ENCODE measurements around the gene RNF144A. TPM values are rescaled to one million over a fixed set of nuclear protein-coding genes. Genes with fewer than 3 reads are reported as not detected.

Gene RNF144A
- polyA plus RNA-seq, 4 donors: 1.4 to 5.0 (median 2.7) TPM

DNA sequence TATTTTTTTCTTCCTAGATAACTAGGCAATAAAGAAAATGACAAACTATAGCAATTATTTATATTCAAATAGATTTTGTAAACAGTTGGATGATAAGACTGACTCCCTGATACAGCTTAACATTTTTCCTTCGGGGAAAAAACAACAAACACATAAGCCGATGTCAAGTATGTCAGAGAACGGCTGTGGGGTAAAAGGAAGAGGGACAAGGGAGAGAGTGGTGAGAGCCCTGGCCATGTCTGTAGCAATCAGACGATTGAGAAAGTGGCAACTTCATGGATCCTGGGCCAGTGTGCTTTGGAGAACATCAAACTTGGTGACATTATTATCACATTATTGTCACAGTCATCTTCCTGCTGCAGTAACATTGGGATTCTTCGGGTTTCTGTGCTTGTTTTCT lies 65.2 kb downstream of the RNF144A start:
- FAIRE-seq: no peak
- no peak for DNase-seq
- H3K4me1 ChIP-seq (ENCODE audit: control insufficient read depth in 3 of 3, insufficient read depth in 2 of 3, low read depth in 1 of 3, low read length in 2 of 3): peaks cover 0 to 2% (median 0%) of the 10 kb centered on the region in 3 donors
- H3K27ac ChIP-seq (ENCODE audit: low read depth in 1 of 3, low read length in 2 of 3): no peak overlapping the region
- WGBS, 3 donors: 82 to 90% (median 86%) methylated on average over 5 of the region's 5 CpGs
- peaks cover 0 to 8% of the 10 kb centered on the region in 2 donors for H3K9me3 ChIP-seq (ENCODE audit: control insufficient read depth in 2 of 2, insufficient read depth in 1 of 2, low read depth in 1 of 2, low read length in 1 of 2)
- H3K27me3 ChIP-seq (ENCODE audit: control insufficient read depth in 3 of 3, insufficient read depth in 3 of 3, low read length in 3 of 3): no peaks in the 10 kb centered on the region
- H3K4me3 ChIP-seq (ENCODE audit: low read depth in 1 of 3, low read length in 3 of 3): no peak overlapping the region
- peaks cover 0 to 3% (median 0%) of the 10 kb centered on the region in 3 donors for H3K36me3 ChIP-seq (ENCODE audit: control insufficient read depth in 3 of 3, insufficient read depth in 2 of 3, low read depth in 1 of 3, low read length in 3 of 3)

DNA sequence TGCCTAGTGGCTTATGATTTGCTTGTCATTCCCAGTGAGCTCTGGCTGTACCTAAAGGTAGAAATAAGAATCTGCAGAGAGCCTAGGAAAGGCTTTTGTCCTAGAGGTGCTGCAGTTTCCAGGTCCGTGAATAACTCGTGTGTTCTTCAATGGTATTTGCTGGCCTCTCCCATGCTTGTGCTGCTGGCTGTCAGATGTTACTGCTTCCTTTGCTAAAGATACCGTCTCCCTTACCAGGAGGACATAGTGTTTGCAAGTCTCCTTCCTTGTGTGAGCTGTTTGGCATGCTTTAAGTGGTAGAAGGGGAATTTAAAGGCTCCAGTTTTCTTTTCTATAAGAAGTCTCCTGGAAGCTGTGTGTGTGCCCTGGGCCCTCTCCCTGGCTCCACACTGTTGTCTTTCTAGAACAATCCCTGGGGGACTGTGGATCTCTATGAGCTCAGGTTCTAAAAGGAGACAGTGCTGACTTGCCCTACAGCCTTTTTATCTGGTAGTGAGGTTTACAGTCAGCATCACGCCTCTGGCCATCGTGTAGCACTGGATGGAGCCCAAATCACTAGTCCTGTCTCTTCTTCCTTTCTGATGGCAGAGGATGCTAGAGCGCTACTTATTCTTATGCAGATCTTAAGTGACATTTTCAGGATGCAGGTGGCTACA lies 65.8 kb downstream of the RNF144A start:
- no peaks in the 10 kb centered on the region for H3K27me3 ChIP-seq (ENCODE audit: control insufficient read depth in 3 of 3, insufficient read depth in 3 of 3, low read length in 3 of 3)
- no peak overlapping the region for H3K4me3 ChIP-seq (ENCODE audit: low read depth in 1 of 3, low read length in 3 of 3)
- peaks cover 0 to 3% (median 0%) of the 10 kb centered on the region in 3 donors for H3K36me3 ChIP-seq (ENCODE audit: control insufficient read depth in 3 of 3, insufficient read depth in 2 of 3, low read depth in 1 of 3, low read length in 3 of 3)
- no peak for DNase-seq
- FAIRE-seq: no peak
- H3K27ac ChIP-seq (ENCODE audit: low read depth in 1 of 3, low read length in 2 of 3): no peak overlapping the region
- peaks cover 0 to 8% of the 10 kb centered on the region in 2 donors for H3K9me3 ChIP-seq (ENCODE audit: control insufficient read depth in 2 of 2, insufficient read depth in 1 of 2, low read depth in 1 of 2, low read length in 1 of 2)
- WGBS, 3 donors: 82 to 89% (median 82%) methylated on average over 6 of the region's 6 CpGs
- peaks cover 0 to 2% (median 0%) of the 10 kb centered on the region in 3 donors for H3K4me1 ChIP-seq (ENCODE audit: control insufficient read depth in 3 of 3, insufficient read depth in 2 of 3, low read depth in 1 of 3, low read length in 2 of 3)

DNA sequence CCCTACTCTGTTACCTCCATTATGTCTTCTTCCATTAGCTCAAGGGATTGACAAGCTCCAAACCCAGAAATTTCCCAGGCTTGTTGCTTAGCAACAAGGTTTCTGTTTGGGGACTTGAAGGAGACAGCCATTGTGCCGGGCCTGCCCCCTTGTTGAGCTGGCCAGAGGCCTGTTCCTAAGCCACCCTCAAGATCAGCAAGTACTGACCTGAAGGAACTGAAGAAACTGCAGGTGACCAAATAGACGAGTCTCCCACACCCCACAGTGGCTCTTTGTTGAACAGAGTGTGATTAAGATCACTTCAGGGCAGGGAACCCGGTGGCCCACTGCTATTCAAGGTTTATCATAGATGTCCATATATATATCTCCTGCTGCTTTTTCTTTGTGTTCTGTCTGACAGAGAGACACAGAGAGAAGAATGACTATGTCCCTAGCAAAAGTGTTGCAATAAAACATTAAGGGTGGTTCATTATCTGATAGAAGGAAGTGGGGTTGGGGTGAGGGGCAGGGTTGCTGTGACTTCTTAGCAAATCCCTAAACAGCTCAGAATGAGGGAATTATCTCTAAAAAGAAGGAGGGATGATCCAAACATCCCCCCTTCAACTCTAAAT lies 69.2 kb downstream of the RNF144A start:
- H3K9me3 ChIP-seq (ENCODE audit: control insufficient read depth in 2 of 2, insufficient read depth in 1 of 2, low read depth in 1 of 2, low read length in 1 of 2): no peaks in the 10 kb centered on the region
- H3K36me3 ChIP-seq (ENCODE audit: control insufficient read depth in 3 of 3, insufficient read depth in 2 of 3, low read depth in 1 of 3, low read length in 3 of 3): no peaks in the 10 kb centered on the region
- H3K27ac ChIP-seq (ENCODE audit: low read depth in 1 of 3, low read length in 2 of 3): no peak overlapping the region
- H3K4me3 ChIP-seq (ENCODE audit: low read depth in 1 of 3, low read length in 3 of 3): no peak overlapping the region
- FAIRE-seq: no peak
- WGBS, 3 donors: 27 to 57% (median 44%) methylated on average over 3 of the region's 3 CpGs
- peaks cover 0 to 2% (median 0%) of the 10 kb centered on the region in 3 donors for H3K4me1 ChIP-seq (ENCODE audit: control insufficient read depth in 3 of 3, insufficient read depth in 2 of 3, low read depth in 1 of 3, low read length in 2 of 3)
- no peaks in the 10 kb centered on the region for H3K27me3 ChIP-seq (ENCODE audit: control insufficient read depth in 3 of 3, insufficient read depth in 3 of 3, low read length in 3 of 3)
- peak in 1 of 2 donors; percentile 9 for DNase-seq

DNA sequence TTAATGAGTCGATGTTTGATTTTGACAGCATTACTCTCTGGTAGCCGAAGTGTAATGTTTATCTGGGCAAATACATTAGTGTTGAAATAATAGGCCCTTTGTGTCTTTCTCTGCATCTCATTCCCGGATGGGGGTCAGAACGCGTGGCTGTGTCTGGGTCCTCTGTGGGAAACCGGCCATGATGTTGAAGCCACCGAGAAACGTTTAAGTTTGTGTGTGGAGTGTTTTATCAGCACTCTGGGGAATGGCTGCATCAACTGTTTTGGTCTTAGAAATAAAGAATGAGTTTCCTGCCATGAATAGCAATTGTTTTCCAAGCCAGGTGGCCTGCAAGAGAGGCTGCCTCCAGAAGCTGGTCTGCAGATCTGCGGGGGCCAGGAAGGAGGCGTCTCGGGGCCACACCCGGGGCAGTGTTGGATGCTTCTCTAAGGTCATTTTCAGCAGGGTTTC lies 69.7 kb downstream of the RNF144A start:
- no peaks in the 10 kb centered on the region for H3K36me3 ChIP-seq (ENCODE audit: control insufficient read depth in 3 of 3, insufficient read depth in 2 of 3, low read depth in 1 of 3, low read length in 3 of 3)
- no peak overlapping the region for H3K27ac ChIP-seq (ENCODE audit: low read depth in 1 of 3, low read length in 2 of 3)
- peaks cover 0 to 2% (median 0%) of the 10 kb centered on the region in 3 donors for H3K4me1 ChIP-seq (ENCODE audit: control insufficient read depth in 3 of 3, insufficient read depth in 2 of 3, low read depth in 1 of 3, low read length in 2 of 3)
- H3K27me3 ChIP-seq (ENCODE audit: control insufficient read depth in 3 of 3, insufficient read depth in 3 of 3, low read length in 3 of 3): no peaks in the 10 kb centered on the region
- 63 to 82% (median 71%) methylated on average over 12 of the region's 12 CpGs for WGBS, 3 donors
- DNase-seq (no peak), FAIRE-seq (no peak)
- H3K4me3 ChIP-seq (ENCODE audit: low read depth in 1 of 3, low read length in 3 of 3): no peak overlapping the region
- no peaks in the 10 kb centered on the region for H3K9me3 ChIP-seq (ENCODE audit: control insufficient read depth in 2 of 2, insufficient read depth in 1 of 2, low read depth in 1 of 2, low read length in 1 of 2)

DNA sequence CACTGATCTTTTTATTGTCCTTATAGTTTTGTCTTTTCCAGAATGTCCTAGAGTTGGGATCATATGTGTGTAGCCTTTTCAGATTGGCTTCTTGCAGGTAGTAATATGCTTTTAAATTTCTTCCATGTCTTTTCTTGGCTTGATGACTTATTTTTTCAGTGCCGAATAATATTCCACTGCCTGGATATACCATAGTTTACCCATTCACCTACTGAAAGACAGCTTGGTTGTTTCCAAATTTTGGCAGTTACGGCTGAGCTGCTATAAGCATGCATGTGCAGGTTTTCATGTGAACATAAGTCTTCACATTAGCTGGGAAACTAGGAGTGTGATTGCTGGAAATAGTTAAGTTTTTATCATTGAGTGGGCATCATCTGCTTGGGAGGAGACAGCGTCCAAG lies 73.7 kb downstream of the RNF144A start:
- WGBS, 3 donors: 94 to 98% (median 94%) methylated on average over 3 of the region's 3 CpGs
- no peak for DNase-seq

DNA sequence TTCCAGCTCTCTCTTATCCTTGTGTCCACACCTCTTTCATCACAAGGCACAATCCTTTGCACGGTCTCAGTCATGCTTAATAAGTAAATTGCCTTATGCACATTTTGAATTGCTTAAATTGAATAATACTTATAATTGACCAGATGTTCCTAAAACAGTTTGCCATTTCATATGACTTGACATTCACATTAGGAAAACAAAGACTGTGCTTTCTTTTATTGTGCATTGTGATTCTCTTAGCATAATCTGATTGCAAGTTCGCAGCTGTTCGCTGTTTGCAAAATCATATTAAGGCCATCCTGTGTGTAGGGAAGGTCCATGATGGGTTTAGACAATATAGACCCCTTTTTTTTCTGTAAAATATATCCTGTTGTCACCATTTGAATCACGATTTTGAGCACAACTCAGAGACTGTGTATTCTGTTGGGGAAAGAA lies 75.6 kb downstream of the RNF144A start:
- no peaks in the 10 kb centered on the region for H3K27me3 ChIP-seq (ENCODE audit: control insufficient read depth in 3 of 3, insufficient read depth in 3 of 3, low read length in 3 of 3)
- H3K36me3 ChIP-seq (ENCODE audit: control insufficient read depth in 3 of 3, insufficient read depth in 2 of 3, low read depth in 1 of 3, low read length in 3 of 3): no peaks in the 10 kb centered on the region
- FAIRE-seq (no peak), DNase-seq (no peak)
- H3K4me3 ChIP-seq (ENCODE audit: low read depth in 1 of 3, low read length in 3 of 3): no peak overlapping the region
- no peaks in the 10 kb centered on the region for H3K4me1 ChIP-seq (ENCODE audit: control insufficient read depth in 3 of 3, insufficient read depth in 2 of 3, low read depth in 1 of 3, low read length in 2 of 3)
- 74 to 88% (median 85%) methylated on average over 4 of the region's 4 CpGs for WGBS, 3 donors
- no peak overlapping the region for H3K27ac ChIP-seq (ENCODE audit: low read depth in 1 of 3, low read length in 2 of 3)
- H3K9me3 ChIP-seq (ENCODE audit: control insufficient read depth in 2 of 2, insufficient read depth in 1 of 2, low read depth in 1 of 2, low read length in 1 of 2): no peaks in the 10 kb centered on the region

More for the DNA sequence above, 73.7 kb downstream of the RNF144A start:
- H3K36me3 ChIP-seq (ENCODE audit: control insufficient read depth in 3 of 3, insufficient read depth in 2 of 3, low read depth in 1 of 3, low read length in 3 of 3): no peaks in the 10 kb centered on the region
- H3K27ac ChIP-seq (ENCODE audit: low read depth in 1 of 3, low read length in 2 of 3): no peak overlapping the region
- no peaks in the 10 kb centered on the region for H3K9me3 ChIP-seq (ENCODE audit: control insufficient read depth in 2 of 2, insufficient read depth in 1 of 2, low read depth in 1 of 2, low read length in 1 of 2)
- H3K4me3 ChIP-seq (ENCODE audit: low read depth in 1 of 3, low read length in 3 of 3): no peak overlapping the region
- no peaks in the 10 kb centered on the region for H3K27me3 ChIP-seq (ENCODE audit: control insufficient read depth in 3 of 3, insufficient read depth in 3 of 3, low read length in 3 of 3)
- no peak for FAIRE-seq
- peaks cover 0 to 2% (median 0%) of the 10 kb centered on the region in 3 donors for H3K4me1 ChIP-seq (ENCODE audit: control insufficient read depth in 3 of 3, insufficient read depth in 2 of 3, low read depth in 1 of 3, low read length in 2 of 3)

DNA sequence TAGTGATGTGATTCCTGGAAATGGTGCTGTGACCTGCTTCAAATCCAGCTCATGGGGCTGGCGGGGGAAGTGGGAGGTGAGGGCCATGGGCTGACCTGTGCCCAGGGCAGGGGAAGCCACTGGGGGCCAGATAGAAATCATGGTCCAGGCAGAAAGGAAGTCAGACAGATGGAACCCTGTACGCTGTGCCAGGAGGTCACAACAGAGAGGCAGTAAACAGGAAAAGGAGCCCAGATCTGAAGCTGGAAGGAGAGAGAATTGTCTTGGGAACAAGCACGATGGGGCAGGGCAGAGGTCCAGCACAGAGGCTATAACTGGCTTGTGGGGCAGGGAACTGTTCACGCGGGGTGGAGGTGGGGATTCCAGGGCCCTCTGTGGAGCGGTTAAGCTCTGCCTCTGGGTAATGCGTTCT lies 76.0 kb downstream of the RNF144A start:
- H3K27ac ChIP-seq (ENCODE audit: low read depth in 1 of 3, low read length in 2 of 3): no peak overlapping the region
- no peaks in the 10 kb centered on the region for H3K27me3 ChIP-seq (ENCODE audit: control insufficient read depth in 3 of 3, insufficient read depth in 3 of 3, low read length in 3 of 3)
- H3K4me1 ChIP-seq (ENCODE audit: control insufficient read depth in 3 of 3, insufficient read depth in 2 of 3, low read depth in 1 of 3, low read length in 2 of 3): no peaks in the 10 kb centered on the region
- FAIRE-seq: no peak
- no peaks in the 10 kb centered on the region for H3K9me3 ChIP-seq (ENCODE audit: control insufficient read depth in 2 of 2, insufficient read depth in 1 of 2, low read depth in 1 of 2, low read length in 1 of 2)
- H3K36me3 ChIP-seq (ENCODE audit: control insufficient read depth in 3 of 3, insufficient read depth in 2 of 3, low read depth in 1 of 3, low read length in 3 of 3): no peaks in the 10 kb centered on the region
- no peak overlapping the region for H3K4me3 ChIP-seq (ENCODE audit: low read depth in 1 of 3, low read length in 3 of 3)
- DNase-seq: no peak
- WGBS, 3 donors: 65 to 80% (median 77%) methylated on average over 7 of the region's 7 CpGs

DNA sequence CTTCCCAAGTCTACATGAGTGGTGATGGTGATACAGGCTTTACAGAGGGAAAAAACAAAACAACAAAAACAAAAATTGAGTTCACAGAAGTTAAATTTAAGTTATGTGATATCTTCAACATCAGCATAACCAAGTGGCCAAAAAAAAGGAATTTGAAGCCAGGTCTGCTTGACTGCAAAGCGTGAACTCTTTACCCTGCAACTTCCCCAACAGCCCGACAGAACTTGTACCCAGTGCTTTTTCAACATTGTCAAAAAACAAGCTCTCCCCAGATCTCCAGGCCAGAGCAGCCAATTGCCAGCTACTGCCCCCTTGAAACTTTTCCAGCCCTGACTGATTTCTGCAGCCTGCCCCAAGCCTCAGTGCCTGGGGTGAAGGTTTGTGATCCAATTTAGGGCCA lies 76.7 kb downstream of the RNF144A start:
- H3K36me3 ChIP-seq (ENCODE audit: control insufficient read depth in 3 of 3, insufficient read depth in 2 of 3, low read depth in 1 of 3, low read length in 3 of 3): no peaks in the 10 kb centered on the region
- H3K9me3 ChIP-seq (ENCODE audit: control insufficient read depth in 2 of 2, insufficient read depth in 1 of 2, low read depth in 1 of 2, low read length in 1 of 2): no peaks in the 10 kb centered on the region
- DNase-seq (no peak), FAIRE-seq (no peak)
- no peak overlapping the region for H3K4me3 ChIP-seq (ENCODE audit: low read depth in 1 of 3, low read length in 3 of 3)
- no peak overlapping the region for H3K27ac ChIP-seq (ENCODE audit: low read depth in 1 of 3, low read length in 2 of 3)
- WGBS, 3 donors: 67 to 92% (median 84%) methylated on average over 2 of the region's 2 CpGs
- no peaks in the 10 kb centered on the region for H3K27me3 ChIP-seq (ENCODE audit: control insufficient read depth in 3 of 3, insufficient read depth in 3 of 3, low read length in 3 of 3)
- no peaks in the 10 kb centered on the region for H3K4me1 ChIP-seq (ENCODE audit: control insufficient read depth in 3 of 3, insufficient read depth in 2 of 3, low read depth in 1 of 3, low read length in 2 of 3)

Measured in small intestine (tissue), 7 donors.